Peyer's patch (tissue), 4 donors: Measurements from ENCODE around the gene RTN4RL1. TPM values are rescaled to one million over a fixed set of nuclear protein-coding genes. Genes with fewer than 3 reads are reported as not detected.

ENCODE experiments used
- DNase-seq, 3 donors: peaks; one replicate each; pipeline ENCODE4 v3.0.0-alpha.2; 2017 to 2019
- H3K27ac ChIP-seq, 4 donors: fragments of 200-600 bp; sonication (generic); one replicate each; pipeline ENCODE4 v1.5.1; 2016 to 2019
- H3K27me3 ChIP-seq, 2 donors: fragments of 200-600 bp; sonication (generic); one replicate each; pipeline ENCODE4 v1.5.1; 2019
- H3K36me3 ChIP-seq, 3 donors: fragments of 200-600 bp; sonication (generic); one replicate each; pipeline ENCODE4 v1.5.1; 2016 to 2019
- H3K4me1 ChIP-seq, 4 donors: fragments of 200-600 bp; sonication (generic); one replicate each; pipeline ENCODE4 v1.5.1; 2016 to 2019
- H3K4me3 ChIP-seq, 4 donors: fragments of 200-600 bp; sonication (generic); 1 replicate in 3 of 4; 2 replicates in 1 of 4; pipeline ENCODE4 v1.5.1; 2016 to 2019; ENCODE audit warnings: mild to moderate bottlenecking in 1 of 4
- H3K9me3 ChIP-seq, 4 donors: fragments of 200-600 bp; sonication (generic); one replicate each; pipeline ENCODE4 v1.5.1; 2016 to 2019; ENCODE audit warnings: mild to moderate bottlenecking in 1 of 4
- CTCF ChIP-seq, 6 experiments: fragments of 450-650 bp in 4 of 6; fragments of 200-600 bp in 2 of 6; sonication (generic) in 1 of 6; IDR thresholded peaks; one replicate each; pipeline ENCODE4 v1.5.1; 2017 to 2019; ENCODE audit warnings: antibody characterized with exemption in 6 of 6, mild to moderate bottlenecking in 3 of 6, moderate library complexity in 1 of 6
- POLR2A ChIP-seq, 2 donors: fragments of 450-650 bp; IDR thresholded peaks; one replicate each; pipeline ENCODE4 v1.5.1; 2017; ENCODE audit warnings: antibody characterized with exemption in 2 of 2, mild to moderate bottlenecking in 2 of 2, moderate library complexity in 2 of 2
- total RNA-seq, 4 donors: library from RNA; depleted of rRNA; stranded (reverse); fragments of >200 nt; gene quantifications; one replicate each; pipeline ENCODE4 v1.1.0, GENCODE V29; 2016

Gene RTN4RL1
- total RNA-seq, 4 donors from 2014 or later = not detected

GRCh38 chr17:2062571-2063183 is 37.5 kb upstream of the RTN4RL1 start:
- H3K4me1 ChIP-seq = peaks cover 4 to 99% (median 43%) of the 10 kb centered on the region in 4 donors
- peaks cover 0 to 12% (median 0%) of the 10 kb centered on the region in 3 donors for H3K36me3 ChIP-seq
- H3K27me3 ChIP-seq = peaks cover 0 to 5% of the 10 kb centered on the region in 2 donors
- TF ChIP-seq CTCF (IDR thresholded peaks at IDR 0.05) (no peak), POLR2A (IDR thresholded peaks at IDR 0.05) (no peak)
- no peak for DNase-seq
- no peaks in the 10 kb centered on the region for H3K9me3 ChIP-seq
- H3K4me3 ChIP-seq = no peak overlapping the region
- peak overlapping the region; percentile 88 to 96 (median 94) for H3K27ac ChIP-seq

- no peak overlapping the region for H3K4me3 ChIP-seq
- TF ChIP-seq POLR2A (IDR thresholded peaks at IDR 0.05) (no peak), CTCF (IDR thresholded peaks at IDR 0.05) (no peak)
Measured at GRCh38 chr17:2061441-2061958, 36.4 kb upstream of the RTN4RL1 start.

GRCh38 chr17:2060681-2061440 is 35.7 kb upstream of the RTN4RL1 start:
- Histone ChIP-seq H3K27me3 (peaks cover 0 to 10% of the 10 kb centered on the region in 2 donors), H3K9me3 (no peaks in the 10 kb centered on the region), H3K4me1 (peaks cover 4 to 93% (median 54%) of the 10 kb centered on the region in 4 donors), H3K36me3 (peaks cover 0 to 12% (median 0%) of the 10 kb centered on the region in 3 donors), H3K4me3 (peak overlapping the region in 1 of 4 donors; percentile 1), H3K27ac (peak overlapping the region; percentile 88 to 96 (median 94))
- peak in 2 of 3 donors; percentile 50 to 72 for DNase-seq
- TF ChIP-seq POLR2A (IDR thresholded peaks at IDR 0.05) (no peak), CTCF (IDR thresholded peaks at IDR 0.05) (no peak)

More at GRCh38 chr17:2061441-2061958, 36.4 kb upstream of the RTN4RL1 start:
- no peak for DNase-seq
- Histone ChIP-seq H3K36me3 (peaks cover 0 to 12% (median 0%) of the 10 kb centered on the region in 3 donors), H3K27me3 (peaks cover 0 to 10% of the 10 kb centered on the region in 2 donors), H3K9me3 (no peaks in the 10 kb centered on the region), H3K4me1 (peaks cover 4 to 99% (median 50%) of the 10 kb centered on the region in 4 donors), H3K27ac (peak overlapping the region; percentile 88 to 96 (median 94))

GRCh38 chr17:2060385-2060658 is 35.2 kb upstream of the RTN4RL1 start:
- TF ChIP-seq CTCF (IDR thresholded peaks at IDR 0.05) (no peak), POLR2A (IDR thresholded peaks at IDR 0.05) (no peak)
- Histone ChIP-seq H3K36me3 (peaks cover 0 to 12% (median 0%) of the 10 kb centered on the region in 3 donors), H3K27me3 (peaks cover 0 to 13% of the 10 kb centered on the region in 2 donors), H3K4me1 (peaks cover 4 to 91% (median 56%) of the 10 kb centered on the region in 4 donors), H3K27ac (peak overlapping the region; percentile 88 to 96 (median 94)), H3K4me3 (peak overlapping the region in 1 of 4 donors; percentile 1), H3K9me3 (no peaks in the 10 kb centered on the region)
- no peak for DNase-seq

- no peaks in the 10 kb centered on the region for H3K9me3 ChIP-seq
- DNase-seq = no peak
- H3K4me1 ChIP-seq = peaks cover 4 to 89% (median 51%) of the 10 kb centered on the region in 4 donors
- H3K27me3 ChIP-seq = peaks cover 0 to 17% of the 10 kb centered on the region in 2 donors
- H3K4me3 ChIP-seq = peak overlapping the region; percentile 31 to 73 (median 62)
- TF ChIP-seq POLR2A (IDR thresholded peaks at IDR 0.05) = no peak
- TF ChIP-seq CTCF (IDR thresholded peaks at IDR 0.05) = no peak
- H3K27ac ChIP-seq = peak overlapping the region; percentile 88 to 96 (median 94)
- peaks cover 0 to 9% (median 0%) of the 10 kb centered on the region in 3 donors for H3K36me3 ChIP-seq
Measured at GRCh38 chr17:2059547-2060384, 34.6 kb upstream of the RTN4RL1 start.
